H9 (cell line): ENCODE measurements around the gene SWT1. TPM values are rescaled to one million over a fixed set of nuclear protein-coding genes. Genes with fewer than 3 reads are reported as not detected.

Experiments
- DNase-seq: peaks from one replicate; pipeline ENCODE4 v3.0.0-alpha.2; 2017
- H2AFZ ChIP-seq: one replicate; pipeline ENCODE4 v1.6.1; 2013; ENCODE audit warnings: mild to moderate bottlenecking, low read length, control low read depth, moderate library complexity
- H2AK5ac ChIP-seq: 2 replicates; pipeline ENCODE4 v1.6.1; 2013; ENCODE audit warnings: low read length, control low read depth, mixed read lengths; ENCODE audit not compliant: insufficient read length
- H2BK120ac ChIP-seq: one replicate; pipeline ENCODE4 v1.6.1; 2013; ENCODE audit warnings: low read depth, mild to moderate bottlenecking, low read length, control low read depth, inconsistent platforms; ENCODE audit not compliant: poor library complexity, severe bottlenecking
- H2BK12ac ChIP-seq: 2 replicates; pipeline ENCODE4 v1.6.1; 2013; ENCODE audit warnings: low read length, control low read depth, mixed read lengths, low read depth; ENCODE audit not compliant: insufficient read length
- H2BK15ac ChIP-seq: 2 replicates; pipeline ENCODE4 v1.6.1; 2013; ENCODE audit warnings: low read depth, low read length, control low read depth
- H2BK20ac ChIP-seq: one replicate; pipeline ENCODE4 v1.6.1; 2013; ENCODE audit warnings: low read depth, mild to moderate bottlenecking, low read length, control low read depth, inconsistent platforms; ENCODE audit not compliant: poor library complexity, severe bottlenecking
- H2BK5ac ChIP-seq: 2 replicates; pipeline ENCODE4 v1.6.1; 2013; ENCODE audit warnings: low read length, control low read depth, mixed read lengths; ENCODE audit not compliant: insufficient read length
- H3K14ac ChIP-seq: 2 replicates; pipeline ENCODE4 v1.6.1; 2013; ENCODE audit warnings: low read length, control low read depth; ENCODE audit not compliant: insufficient read depth
- H3K18ac ChIP-seq: 2 replicates; pipeline ENCODE4 v1.6.1; 2013; ENCODE audit warnings: low read depth, mild to moderate bottlenecking, mixed read lengths, low read length, control low read depth; ENCODE audit not compliant: insufficient read length
- H3K23ac ChIP-seq: 2 replicates; pipeline ENCODE4 v1.6.1; 2013; ENCODE audit warnings: low read length, control low read depth, mixed read lengths, low read depth; ENCODE audit not compliant: insufficient read length
- H3K23me2 ChIP-seq: 2 replicates; pipeline ENCODE4 v1.6.1; 2013; ENCODE audit warnings: low read depth, mild to moderate bottlenecking, mixed read lengths, low read length, control low read depth; ENCODE audit not compliant: insufficient read length, poor library complexity, severe bottlenecking
- H3K27ac ChIP-seq: 2 replicates; pipeline ENCODE4 v1.5.1; 2013; ENCODE audit warnings: low read length, control low read depth, mixed read lengths, low read depth; ENCODE audit not compliant: insufficient read length
- H3K27me3 ChIP-seq: 2 replicates; pipeline ENCODE4 v1.6.1; 2013; ENCODE audit warnings: low read length, control low read depth, inconsistent platforms; ENCODE audit not compliant: insufficient read depth
- H3K4ac ChIP-seq: 2 replicates; pipeline ENCODE4 v1.6.1; 2013; ENCODE audit warnings: low read depth, mild to moderate bottlenecking, control low read depth, inconsistent platforms, low read length, moderate library complexity
- H3K4me1 ChIP-seq: 2 replicates; pipeline ENCODE4 v1.6.1; 2013; ENCODE audit warnings: low read length, control low read depth, inconsistent platforms; ENCODE audit not compliant: insufficient read depth
- H3K4me2 ChIP-seq: 2 replicates; pipeline ENCODE4 v1.6.1; 2013; ENCODE audit warnings: low read length, control low read depth, mixed read lengths; ENCODE audit not compliant: insufficient read length, insufficient read depth
- H3K56ac ChIP-seq: 2 replicates; pipeline ENCODE4 v1.6.1; 2013; ENCODE audit warnings: low read depth, mild to moderate bottlenecking, mixed read lengths, low read length, control low read depth; ENCODE audit not compliant: insufficient read length
- H3K79me1 ChIP-seq: 2 replicates; pipeline ENCODE4 v1.6.1; 2013; ENCODE audit warnings: low read depth, mild to moderate bottlenecking, moderate library complexity, low read length, control low read depth, inconsistent platforms; ENCODE audit not compliant: insufficient read depth, poor library complexity, severe bottlenecking
- H3K79me2 ChIP-seq: 2 replicates; pipeline ENCODE4 v1.6.1; 2013; ENCODE audit warnings: low read length, control low read depth, inconsistent platforms; ENCODE audit not compliant: insufficient read depth
- H3K9ac ChIP-seq: 2 replicates; pipeline ENCODE4 v1.6.1; 2013; ENCODE audit warnings: low read length, control low read depth, mixed read lengths; ENCODE audit not compliant: insufficient read length; ENCODE audit errors: extremely low read depth
- H3K9me3 ChIP-seq: one replicate; pipeline ENCODE4 v1.6.1; 2013; ENCODE audit warnings: low read depth, low read length, inconsistent platforms; ENCODE audit not compliant: control insufficient read depth
- H3T11ph ChIP-seq: one replicate; pipeline ENCODE4 v1.6.1; 2013; ENCODE audit warnings: mild to moderate bottlenecking, low read length, control low read depth, inconsistent platforms
- H4K20me1 ChIP-seq: one replicate; pipeline ENCODE4 v1.6.1; 2013; ENCODE audit not compliant: control insufficient read depth, insufficient read length, insufficient read depth
- H4K5ac ChIP-seq: 2 replicates; pipeline ENCODE4 v1.6.1; 2013; ENCODE audit warnings: low read depth, mild to moderate bottlenecking, mixed read lengths, low read length, control low read depth; ENCODE audit not compliant: insufficient read length
- H4K8ac ChIP-seq: replicated peaks from 2 replicates; pipeline ENCODE4 v1.6.1; 2013; ENCODE audit warnings: low read length, control low read depth, mixed read lengths, low read depth; ENCODE audit not compliant: insufficient read length
- H4K91ac ChIP-seq: 2 replicates; pipeline ENCODE4 v1.6.1; 2013; ENCODE audit warnings: low read depth, mild to moderate bottlenecking, moderate library complexity, mixed read lengths, low read length, control low read depth; ENCODE audit not compliant: insufficient read length
- H3K27ac Mint-ChIP-seq, 3 experiments: 2 replicates in 2 of 3; 3 replicates in 1 of 3; pipeline ENCODE4 v1.8.0; 2020 to 2021; ENCODE audit warnings: mixed read lengths in 3 of 3, mild to moderate bottlenecking in 1 of 3, moderate library complexity in 1 of 3
- H3K27me3 Mint-ChIP-seq: 2 replicates; pipeline ENCODE4 v1.8.0; 2021; ENCODE audit warnings: low read depth, mild to moderate bottlenecking, moderate library complexity, mixed read lengths
- H3K36me3 Mint-ChIP-seq, 3 experiments: 2 replicates in 2 of 3; 3 replicates in 1 of 3; pipeline ENCODE4 v1.8.0; 2020 to 2021; ENCODE audit warnings: low read depth in 3 of 3, mixed read lengths in 3 of 3; ENCODE audit not compliant: insufficient read depth in 1 of 3
- H3K4me1 Mint-ChIP-seq, 2 experiments: 2 replicates each; pipeline ENCODE4 v1.8.0; 2020; ENCODE audit warnings: mixed read lengths in 2 of 2
- H3K4me3 Mint-ChIP-seq, 2 experiments: 2 replicates in 1 of 2; 3 replicates in 1 of 2; pipeline ENCODE4 v1.8.0; 2020 to 2021; ENCODE audit warnings: mild to moderate bottlenecking in 2 of 2, mixed read lengths in 2 of 2, moderate library complexity in 1 of 2
- H3K9me3 Mint-ChIP-seq, 2 experiments: 2 replicates in 1 of 2; 3 replicates in 1 of 2; pipeline ENCODE4 v1.8.0; 2020; ENCODE audit warnings: mild to moderate bottlenecking in 2 of 2, mixed read lengths in 2 of 2, moderate library complexity in 1 of 2
- WGBS: extraction: QIAGEN DNeasy Blood & Tissue Kit; methylation state at CpG from one replicate; pipeline ENCODE4 v1.1.7; 2013; ENCODE audit warnings: missing lambda C conversion rate, low lambda C conversion rate, mixed read lengths; ENCODE audit not compliant: insufficient read length; ENCODE audit errors: extremely low coverage; 5-methylcytosine and 5-hydroxymethylcytosine counted together
- total RNA-seq: library from RNA; stranded (reverse); gene quantifications from 2 replicates; pipeline ENCODE4 v1.2.1, GENCODE V29; 2021
- TF ChIP-seq, protein P1 (sequence below): fragments of 200-600 bp; sonication (generic); conservative IDR thresholded peaks from 3 replicates; pipeline ENCODE4 v1.8.0; 2021; ENCODE audit warnings: antibody characterized with exemption, mild to moderate bottlenecking

SWT1 gene
- total RNA-seq, 1 experiment from 2014 or later = 5.2 TPM

DNA sequence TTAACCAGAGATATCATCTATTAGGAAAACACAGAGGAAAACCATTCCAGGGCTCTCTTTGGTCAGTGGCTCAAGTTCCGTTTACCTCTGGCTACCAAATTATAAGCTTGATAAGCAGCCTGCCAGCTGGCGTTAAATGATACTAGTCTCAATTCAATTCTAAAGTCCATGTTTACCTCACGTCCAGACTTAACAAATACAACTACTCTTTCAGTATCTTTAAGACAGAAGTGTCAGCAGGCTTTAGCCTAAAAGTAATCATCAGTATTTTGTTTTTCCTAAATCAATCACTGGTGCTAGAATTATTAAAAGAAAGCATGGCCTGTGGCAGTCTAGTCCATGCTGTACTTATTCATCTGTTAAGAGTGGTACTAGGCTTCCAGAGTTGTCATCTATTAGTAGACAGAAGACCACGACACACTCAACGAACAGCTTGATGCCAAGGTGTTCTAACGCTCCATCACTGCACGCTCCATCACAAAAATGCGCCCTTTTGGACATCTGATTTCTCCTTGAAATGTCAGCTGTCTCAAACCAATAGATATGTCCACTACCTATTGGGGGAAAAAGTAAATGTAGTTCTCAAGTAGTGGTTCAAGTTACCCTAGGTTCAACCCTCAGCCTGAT lies 158.6 kb downstream of the SWT1 start:
- Histone ChIP-seq H3K23me2 (peaks cover 3% of the 10 kb centered on the region), H2BK12ac (no peak overlapping the region), H3K56ac (no peak overlapping the region), H4K8ac (no peak overlapping the region), H2BK5ac (no peak overlapping the region), H3K4me1 (peaks cover 2% of the 10 kb centered on the region; the same call in 1 of the 2 replicates), H2BK120ac (no peak overlapping the region), H3K79me2 (peaks cover 51% of the 10 kb centered on the region), H3K9me3 (no peaks in the 10 kb centered on the region), H3K18ac (no peak overlapping the region), H3K14ac (no peak overlapping the region), H3K4me2 (peak overlapping the region; percentile 100), H2BK15ac (no peak overlapping the region), H4K91ac (no peak overlapping the region), H3K23ac (no peak overlapping the region), H3K27me3 (no peaks in the 10 kb centered on the region), H3T11ph (no peak overlapping the region), H3K4ac (no peak overlapping the region), H3K79me1 (no peaks in the 10 kb centered on the region), H4K20me1 (no peaks in the 10 kb centered on the region), H2BK20ac (no peak overlapping the region), H2AK5ac (no peak overlapping the region), H2AFZ (no peak overlapping the region), H3K27ac (no peak overlapping the region), H4K5ac (no peak overlapping the region), H3K9ac (peak overlapping the region; percentile 82)
- H3K4me1 Mint-ChIP-seq = peaks cover 48 to 49% of the 10 kb centered on the region in 2 experiments
- no peak for DNase-seq
- H3K27ac Mint-ChIP-seq = peak overlapping the region; percentile 35 to 96 (median 57); a peak in 5 of 7 replicates
- TF ChIP-seq, protein P1, sequence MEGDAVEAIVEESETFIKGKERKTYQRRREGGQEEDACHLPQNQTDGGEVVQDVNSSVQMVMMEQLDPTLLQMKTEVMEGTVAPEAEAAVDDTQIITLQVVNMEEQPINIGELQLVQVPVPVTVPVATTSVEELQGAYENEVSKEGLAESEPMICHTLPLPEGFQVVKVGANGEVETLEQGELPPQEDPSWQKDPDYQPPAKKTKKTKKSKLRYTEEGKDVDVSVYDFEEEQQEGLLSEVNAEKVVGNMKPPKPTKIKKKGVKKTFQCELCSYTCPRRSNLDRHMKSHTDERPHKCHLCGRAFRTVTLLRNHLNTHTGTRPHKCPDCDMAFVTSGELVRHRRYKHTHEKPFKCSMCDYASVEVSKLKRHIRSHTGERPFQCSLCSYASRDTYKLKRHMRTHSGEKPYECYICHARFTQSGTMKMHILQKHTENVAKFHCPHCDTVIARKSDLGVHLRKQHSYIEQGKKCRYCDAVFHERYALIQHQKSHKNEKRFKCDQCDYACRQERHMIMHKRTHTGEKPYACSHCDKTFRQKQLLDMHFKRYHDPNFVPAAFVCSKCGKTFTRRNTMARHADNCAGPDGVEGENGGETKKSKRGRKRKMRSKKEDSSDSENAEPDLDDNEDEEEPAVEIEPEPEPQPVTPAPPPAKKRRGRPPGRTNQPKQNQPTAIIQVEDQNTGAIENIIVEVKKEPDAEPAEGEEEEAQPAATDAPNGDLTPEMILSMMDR = no peak
- peaks cover 0 to 3% of the 10 kb centered on the region in 2 experiments; a peak in 1 of 5 replicates for H3K9me3 Mint-ChIP-seq
- no CpG with 5 or more reads among the region's 8 CpGs for WGBS
- H3K36me3 Mint-ChIP-seq = peaks cover 6 to 29% (median 28%) of the 10 kb centered on the region in 3 experiments
- H3K27me3 Mint-ChIP-seq = no peaks in the 10 kb centered on the region
- H3K4me3 Mint-ChIP-seq = peak overlapping the region; percentile 96 to 98
